Measurements from ENCODE around the gene PTPRCAP. TPM values are rescaled to one million over a fixed set of nuclear protein-coding genes. Genes with fewer than 3 reads are reported as not detected.

PTPRCAP gene
- polyA plus RNA-seq, 1 donor (not counting 4 experiments of a cell fraction or from before 2014, with no cell fraction given): not detected

- Histone ChIP-seq H3K9me1 (ENCODE audit: control insufficient read depth, extremely low read depth, insufficient read depth, low read length) (no peaks in the 10 kb centered on the region), H3K9ac (ENCODE audit: control insufficient read depth, extremely low read depth, insufficient read depth, low read length) (no peak within 1 kb of the TSS), H3K36me3 (ENCODE audit: control insufficient read depth in 2 of 2, extremely low read depth in 1 of 2, insufficient read depth in 2 of 2, low read length in 2 of 2) (no peaks in the 10 kb centered on the region), H3K4me2 (ENCODE audit: control insufficient read depth, extremely low read depth, insufficient read depth, low read depth, low read length) (no peak within 1 kb of the TSS), H4K20me1 (ENCODE audit: control insufficient read depth, extremely low read depth, insufficient read depth, low read length) (no peaks in the 10 kb centered on the region), H3K4me3 (ENCODE audit: control insufficient read depth in 2 of 3, extremely low read depth in 1 of 3, insufficient read depth in 2 of 3, low read depth in 1 of 3, low read length in 3 of 3) (no peak within 1 kb of the TSS), H2AFZ (ENCODE audit: control insufficient read depth, low read length) (no peak within 1 kb of the TSS), H3K79me2 (ENCODE audit: control insufficient read depth, insufficient read depth, low read length) (no peaks in the 10 kb centered on the region), H3K27me3 (ENCODE audit: control insufficient read depth, extremely low read depth, insufficient read depth, low read length) (peaks cover 18% of the 10 kb centered on the region), H3K27ac (ENCODE audit: control insufficient read depth, insufficient read depth, low read length) (no peak within 1 kb of the TSS), H3K4me1 (ENCODE audit: control insufficient read depth, extremely low read depth, insufficient read depth, low read length) (peaks cover 9% of the 10 kb centered on the region), H3K9me3 (ENCODE audit: control insufficient read depth, low read depth, low read length) (no peaks in the 10 kb centered on the region)
- no peak for DNase-seq (ENCODE audit: low read depth, low spot score)
- TF ChIP-seq CTCF (optimal IDR thresholded peaks at IDR 0.05 in 1 of 3, IDR thresholded peaks at IDR 0.05 in 1 of 3, conservative IDR thresholded peaks at IDR 0.05 in 1 of 3; ENCODE audit: extremely low read depth in 1 of 3, insufficient read depth in 2 of 3, low read length in 3 of 3): no peak
- TF ChIP-seq EZH2 (IDR thresholded peaks at IDR 0.05; ENCODE audit: low read length): peak; percentile 30
- dilution Hi-C loops (cut with MboI; ENCODE audit: extremely low pct_ligation_motif_present, low sequenced_read_pairs): no loop called here
- no peak for FAIRE-seq
Observed at GRCh38 chr11:67415501-67416304, 21.8 kb downstream of the PTPRCAP start, which contains the start of gene CARNS1. CARNS1 (plus strand) TSS chr11:67415678; CDS start chr11:67416200, 522 bp downstream.

- no peaks in the 10 kb centered on the region for H4K20me1 ChIP-seq (ENCODE audit: control insufficient read depth, extremely low read depth, insufficient read depth, low read length)
- H3K27ac ChIP-seq (ENCODE audit: control insufficient read depth, insufficient read depth, low read length): no peak overlapping the region
- DNase-seq (ENCODE audit: low read depth, low spot score) (no peak), FAIRE-seq (no peak)
- H3K4me2 ChIP-seq (ENCODE audit: control insufficient read depth, extremely low read depth, insufficient read depth, low read depth, low read length): no peak overlapping the region
- no peaks in the 10 kb centered on the region for H3K9me3 ChIP-seq (ENCODE audit: control insufficient read depth, low read depth, low read length)
- TF ChIP-seq EZH2 (IDR thresholded peaks at IDR 0.05; ENCODE audit: low read length) (no peak), CTCF (optimal IDR thresholded peaks at IDR 0.05 in 1 of 3, IDR thresholded peaks at IDR 0.05 in 1 of 3, conservative IDR thresholded peaks at IDR 0.05 in 1 of 3; ENCODE audit: extremely low read depth in 1 of 3, insufficient read depth in 2 of 3, low read length in 3 of 3) (no peak)
- no peaks in the 10 kb centered on the region for H3K79me2 ChIP-seq (ENCODE audit: control insufficient read depth, insufficient read depth, low read length)
- H3K27me3 ChIP-seq (ENCODE audit: control insufficient read depth, extremely low read depth, insufficient read depth, low read length): peaks cover 14% of the 10 kb centered on the region
- H3K36me3 ChIP-seq (ENCODE audit: control insufficient read depth in 2 of 2, extremely low read depth in 1 of 2, insufficient read depth in 2 of 2, low read length in 2 of 2): no peaks in the 10 kb centered on the region
- H3K4me3 ChIP-seq (ENCODE audit: control insufficient read depth in 2 of 3, extremely low read depth in 1 of 3, insufficient read depth in 2 of 3, low read depth in 1 of 3, low read length in 3 of 3): no peak overlapping the region
- dilution Hi-C loops (cut with MboI; ENCODE audit: extremely low pct_ligation_motif_present, low sequenced_read_pairs): no loop called here
- no peak overlapping the region for H2AFZ ChIP-seq (ENCODE audit: control insufficient read depth, low read length)
- no peaks in the 10 kb centered on the region for H3K4me1 ChIP-seq (ENCODE audit: control insufficient read depth, extremely low read depth, insufficient read depth, low read length)
- H3K9ac ChIP-seq (ENCODE audit: control insufficient read depth, extremely low read depth, insufficient read depth, low read length): no peak overlapping the region
- no peaks in the 10 kb centered on the region for H3K9me1 ChIP-seq (ENCODE audit: control insufficient read depth, extremely low read depth, insufficient read depth, low read length)
Observed at GRCh38 chr11:67413266-67413849, 24.1 kb downstream of the PTPRCAP start.

Data from keratinocyte (primary cell).